ENCODE results near the gene GFER.
A peak's percentile ranks its signal among the peaks of the same experiment; 100 is the strongest.
"Not testable (repeated sequence)": the region's sequence is repeated elsewhere in the genome, so short reads cannot be mapped to it uniquely, and the experiment has no call there.

GFER gene

DNA sequence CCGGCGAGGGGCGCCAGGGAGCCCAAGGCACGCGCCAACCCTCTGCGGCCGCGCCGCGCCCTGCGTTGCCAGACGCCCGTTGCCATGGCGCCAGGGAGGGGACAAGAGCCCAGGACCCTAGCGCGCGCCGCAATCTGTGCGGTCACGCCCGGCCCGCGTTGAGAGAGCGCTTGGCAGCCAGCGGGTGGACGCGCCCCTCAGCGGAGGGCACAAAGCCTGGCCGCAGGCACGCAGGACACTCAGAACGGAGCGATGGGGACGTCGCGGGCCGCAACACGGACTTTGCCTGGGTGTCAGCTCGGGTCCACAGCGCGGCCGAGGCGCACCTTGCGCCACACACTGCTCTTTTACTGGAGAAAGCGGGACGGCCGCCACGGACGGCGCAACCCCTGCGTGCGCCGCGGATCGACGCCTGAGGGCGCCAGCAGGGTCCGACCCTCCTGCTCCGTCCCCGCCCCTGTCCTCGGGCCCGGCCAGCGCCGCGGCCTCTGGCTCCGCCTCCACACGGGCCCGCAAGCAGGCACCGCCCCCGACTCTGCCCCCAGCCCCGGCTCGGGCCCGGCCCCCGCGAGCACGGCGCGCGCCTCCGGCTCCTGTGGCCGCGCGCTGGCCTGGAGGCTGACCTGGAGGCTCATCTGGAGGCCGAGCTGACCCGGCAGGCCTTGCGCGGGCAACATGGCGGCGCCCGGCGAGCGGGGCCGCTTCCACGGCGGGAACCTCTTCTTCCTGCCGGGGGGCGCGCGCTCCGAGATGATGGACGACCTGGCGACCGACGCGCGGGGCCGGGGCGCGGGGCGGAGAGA is at the start of gene GFER:
Gene GFER, plus strand, starts transcription at position 650 of the 803 bp plus-strand sequence. Its CDS starts 26 bp downstream, at position 676.
- peak; percentile 74 for DNase-seq

GRCh38 chr16:1936945-1937479 is 47.0 kb upstream of the GFER start:
- DNase-seq, result no peak

GRCh38 chr16:1938316-1938715 is 45.7 kb upstream of the GFER start:
- no peak for DNase-seq

DNA sequence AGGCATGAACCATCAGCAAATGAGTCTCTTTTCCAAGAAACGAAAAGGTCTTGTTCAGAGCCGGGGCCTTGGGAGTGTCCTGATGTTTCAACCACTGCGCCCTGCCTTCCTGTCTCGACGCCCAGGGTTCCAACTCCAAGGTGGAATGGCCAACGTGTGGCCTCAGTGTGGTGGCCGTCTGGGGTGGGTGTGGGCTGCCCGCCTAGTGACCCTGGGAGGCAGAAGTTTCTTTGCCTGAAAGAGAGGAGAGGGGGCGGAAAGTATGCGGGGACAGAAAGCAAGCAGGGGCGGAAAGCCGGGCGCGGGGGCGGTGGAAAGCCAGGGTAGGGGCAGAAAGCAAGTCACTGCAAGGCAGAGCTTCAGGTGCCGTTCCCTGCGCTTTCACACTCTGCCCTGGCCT is 45.1 kb upstream of the GFER start:
- DNase-seq, result no peak

DNA sequence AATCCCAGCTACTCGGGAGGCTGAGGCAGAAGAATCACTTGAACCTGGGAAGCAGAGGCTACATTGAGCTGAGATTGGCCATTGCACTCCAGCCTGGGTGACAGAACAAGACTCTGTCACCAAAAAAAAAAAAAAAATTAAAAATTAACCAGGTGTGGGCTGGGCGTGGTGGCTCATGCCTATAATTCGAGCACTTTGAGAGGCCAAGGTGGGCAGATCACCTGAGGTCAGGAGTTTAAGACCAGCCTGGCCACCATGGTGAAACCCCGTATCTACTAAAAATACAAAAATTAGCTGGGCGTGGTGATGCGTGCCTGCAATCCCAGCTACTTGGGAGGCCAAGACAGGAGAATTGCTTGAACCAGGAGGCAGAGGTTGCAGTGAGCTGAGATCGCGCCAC is 44.2 kb upstream of the GFER start:
- not testable (repeated sequence) for DNase-seq

- DNase-seq, result no peak
Measured at GRCh38 chr16:1940273-1941161, 43.5 kb upstream of the GFER start.

DNA sequence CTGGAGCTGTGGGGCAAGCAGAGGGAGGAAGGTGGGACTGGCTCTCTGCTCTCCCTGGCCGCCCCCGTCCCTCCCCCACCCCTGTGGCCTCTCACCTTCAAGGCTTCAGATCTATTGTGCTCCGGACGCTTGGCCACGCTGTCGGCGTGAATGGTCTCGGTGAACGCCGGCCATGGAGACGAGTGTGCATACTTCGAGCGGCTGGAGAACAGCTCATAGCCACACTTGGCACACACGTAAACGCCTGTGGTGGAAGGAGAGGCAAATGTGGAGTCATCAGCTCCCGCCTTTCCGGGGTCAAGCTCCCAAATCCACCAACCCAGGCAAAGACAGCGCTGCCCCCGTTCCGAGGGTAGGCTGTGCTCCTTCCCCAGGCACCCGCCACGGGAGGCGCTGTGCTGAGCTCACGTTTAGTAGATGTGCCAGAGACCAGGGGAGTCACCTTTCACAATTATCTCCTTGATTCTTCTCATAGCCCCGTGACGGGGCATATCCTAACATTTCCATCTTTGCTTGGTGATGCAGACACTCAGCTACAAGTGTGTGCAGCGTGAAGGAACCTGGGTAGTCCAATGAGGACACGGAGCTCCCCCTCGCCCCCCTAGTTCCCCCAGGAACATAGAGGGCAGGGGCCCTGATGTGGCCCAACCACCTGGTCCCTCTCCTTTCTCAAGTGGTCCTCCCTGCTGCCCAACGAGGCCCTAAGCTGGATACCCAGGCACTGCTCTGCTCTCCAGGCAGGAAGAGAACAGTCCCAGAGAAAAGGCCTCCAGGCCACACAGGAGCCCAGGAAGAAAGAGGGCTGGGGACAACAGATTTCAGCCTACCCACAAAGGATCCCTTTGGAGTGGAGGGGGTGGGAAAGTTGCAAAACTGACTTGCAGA is 42.6 kb upstream of the GFER start:
- peak; percentile 24 for DNase-seq

GRCh38 chr16:1942047-1942809 is 41.8 kb upstream of the GFER start:
- no peak for DNase-seq

GRCh38 chr16:1942810-1943726 is 40.9 kb upstream of the GFER start, which contains the start of gene MSRB1:
Gene MSRB1, minus strand, starts transcription at chr16:1943199. Its CDS starts 43 bp downstream, at chr16:1943156.
- peak; percentile 91 for DNase-seq

GRCh38 chr16:1944612-1945199 is 39.3 kb upstream of the GFER start:
- DNase-seq, result no peak

GRCh38 chr16:1945559-1946391 is 38.2 kb upstream of the GFER start:
- DNase-seq, result no peak

DNA sequence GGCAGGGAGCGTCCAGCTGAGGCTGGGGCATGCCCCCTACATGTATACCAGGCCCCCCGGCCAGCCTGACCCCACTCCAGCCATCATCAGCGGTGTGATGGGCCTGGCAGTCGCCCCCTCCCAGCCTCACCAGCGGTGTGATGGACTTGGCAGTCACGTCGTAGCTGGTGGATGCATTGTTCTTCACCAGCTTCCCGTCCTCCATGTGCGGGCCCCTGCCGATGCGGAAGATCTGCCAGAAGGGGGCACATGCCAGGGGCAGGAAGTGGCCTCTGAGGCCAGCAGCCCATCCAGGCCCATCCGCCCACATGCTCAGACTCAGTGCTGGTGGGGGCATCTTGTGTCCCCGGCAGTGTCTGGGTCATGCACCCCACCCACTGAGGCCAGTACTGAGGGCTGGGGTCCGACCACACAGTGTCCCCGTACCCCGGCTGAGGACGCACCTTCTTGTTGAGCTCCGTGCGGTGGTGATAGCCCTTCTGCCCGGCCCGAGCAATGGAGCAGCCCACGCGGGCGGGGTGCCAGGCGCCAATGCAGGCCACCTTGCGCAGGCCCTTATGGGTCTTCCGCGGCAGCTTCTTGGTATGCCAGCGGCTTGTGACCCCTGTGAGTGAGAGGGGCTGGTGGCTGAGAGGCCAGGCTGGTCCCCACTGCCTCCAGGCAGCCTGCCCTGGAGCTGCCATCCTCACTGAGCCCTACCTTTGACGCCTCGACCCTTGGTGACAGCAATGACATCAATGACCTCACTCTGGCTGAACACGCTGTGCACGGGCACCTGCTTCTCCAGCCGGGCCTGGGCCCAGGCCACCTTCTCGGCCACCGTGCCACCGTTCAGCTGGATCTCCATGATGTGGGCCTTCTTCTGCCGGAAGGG is 37.3 kb upstream of the GFER start:
- DNase-seq, result no peak

DNA sequence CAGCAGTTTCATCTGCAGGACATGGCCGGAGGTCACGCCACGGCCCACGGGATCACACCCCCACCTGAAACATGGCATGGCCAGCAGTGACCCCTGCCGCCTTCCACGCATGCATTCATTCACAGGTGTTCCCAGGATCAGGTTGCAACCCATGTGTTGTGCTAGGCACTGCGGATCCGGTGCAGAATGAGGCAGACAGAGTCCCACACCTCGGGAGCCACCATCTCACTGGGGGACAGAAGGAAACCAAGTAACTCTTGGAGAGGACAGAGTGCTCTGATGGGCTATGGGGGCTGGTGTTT is 36.7 kb upstream of the GFER start:
- DNase-seq, result no peak

GRCh38 chr16:1949507-1949906 is 34.5 kb upstream of the GFER start:
- no peak for DNase-seq

DNA sequence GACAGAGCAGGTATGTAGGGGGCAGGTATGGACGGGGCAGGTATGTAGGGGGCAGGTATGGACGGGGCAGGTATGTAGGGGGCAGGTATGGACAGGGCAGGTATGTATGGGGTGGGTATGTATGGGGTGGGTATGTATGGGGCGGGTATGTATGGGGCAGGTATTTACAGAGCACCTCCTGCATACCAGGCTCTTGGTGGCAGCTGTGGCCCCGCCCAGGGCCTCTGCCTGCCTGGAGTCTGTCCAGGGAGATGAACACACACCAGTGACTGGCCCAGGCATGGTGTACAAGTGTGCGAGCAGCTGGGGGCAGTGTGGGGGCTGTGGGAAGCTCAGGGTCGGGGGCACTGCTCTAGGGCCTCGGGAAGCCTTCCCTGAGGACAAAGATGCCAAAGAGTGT is 33.9 kb upstream of the GFER start:
- DNase-seq, result no peak

DNA sequence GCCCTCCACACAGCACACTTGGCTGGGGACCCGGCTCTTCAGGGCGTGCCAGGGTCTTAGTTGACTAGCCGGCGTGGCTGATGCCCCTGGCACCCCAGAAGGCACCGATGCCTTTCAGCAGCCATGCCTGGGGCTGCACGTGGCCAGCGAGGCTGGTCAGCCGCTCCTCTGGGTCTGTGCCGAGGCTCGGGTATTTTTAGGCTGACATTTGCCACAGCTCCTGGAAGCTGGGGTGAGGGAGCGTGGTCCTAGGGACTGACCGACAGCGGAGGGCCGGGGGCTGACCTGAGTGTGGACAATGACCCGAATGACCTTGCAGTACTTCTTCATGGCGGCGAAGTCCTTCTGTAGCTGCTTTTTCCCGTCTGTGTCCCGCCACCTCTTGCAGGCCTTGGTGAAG is 33.4 kb upstream of the GFER start:
- no peak for DNase-seq

DNA sequence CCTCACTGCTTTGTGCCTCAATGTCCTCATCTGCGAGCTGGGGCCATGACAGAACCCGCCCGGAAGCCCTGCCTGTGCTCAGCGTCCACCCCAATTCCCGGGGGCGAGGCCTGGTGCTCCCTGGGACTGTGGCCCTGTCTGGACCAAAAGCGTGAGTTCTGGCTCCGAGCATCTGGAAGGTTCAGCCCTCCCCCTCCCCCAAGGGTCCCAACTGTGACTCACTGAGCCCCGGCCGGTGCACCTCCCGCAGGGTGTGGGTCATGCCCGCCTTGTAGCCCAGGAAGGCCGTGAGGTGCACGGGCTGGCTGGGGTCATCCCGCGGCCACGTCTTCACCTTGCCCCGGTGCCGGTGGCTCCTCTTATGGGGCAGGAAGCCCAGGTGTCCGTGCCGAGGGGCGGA is 30.3 kb upstream of the GFER start:
- no peak for DNase-seq

DNA sequence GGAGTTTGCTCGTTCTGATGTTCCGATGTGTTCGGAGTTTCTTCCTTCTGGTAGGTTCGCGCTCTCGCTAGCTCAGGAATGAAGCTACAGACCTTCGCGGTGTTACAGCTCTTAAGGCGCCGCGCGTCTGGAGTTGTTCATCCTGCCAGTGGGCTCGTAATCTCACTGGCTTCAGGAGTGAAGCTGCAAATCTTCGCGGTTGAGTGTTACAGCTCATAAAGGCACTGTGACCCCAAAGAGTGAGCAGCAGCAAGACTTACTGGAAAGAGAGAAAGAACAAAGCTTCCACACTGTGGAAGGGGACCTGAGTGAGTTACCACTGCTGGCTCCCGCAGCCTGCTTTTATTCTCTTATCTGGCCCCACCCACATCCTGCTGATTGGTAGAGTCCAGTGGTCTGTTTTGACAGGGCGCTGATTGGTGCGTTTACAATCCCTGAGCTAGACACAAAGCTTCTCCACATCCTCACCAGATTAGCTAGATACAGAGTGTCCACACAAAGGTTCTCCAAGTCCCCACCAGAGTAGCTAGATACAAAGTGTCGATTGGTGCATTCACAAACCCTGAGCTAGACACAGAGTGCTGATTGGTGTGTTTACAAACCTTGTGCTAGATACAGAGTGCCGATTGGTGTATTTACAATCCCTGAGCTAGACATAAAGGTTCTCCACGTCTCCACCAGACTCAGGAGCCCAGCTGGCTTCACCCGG is 26.4 kb upstream of the GFER start:
- not testable (repeated sequence) for DNase-seq

All from NCI-H510A treated with DMSO at 0.1 percent for 48 hours (cell line).